Measurements from ENCODE around the gene PZP. TPM values are rescaled to one million over a fixed set of nuclear protein-coding genes. Genes with fewer than 3 reads are reported as not detected.
A peak's percentile ranks its signal among the peaks of the same experiment; 100 is the strongest.

Gene PZP
- total RNA-seq, 1 experiment from 2014 or later = not detected

DNA sequence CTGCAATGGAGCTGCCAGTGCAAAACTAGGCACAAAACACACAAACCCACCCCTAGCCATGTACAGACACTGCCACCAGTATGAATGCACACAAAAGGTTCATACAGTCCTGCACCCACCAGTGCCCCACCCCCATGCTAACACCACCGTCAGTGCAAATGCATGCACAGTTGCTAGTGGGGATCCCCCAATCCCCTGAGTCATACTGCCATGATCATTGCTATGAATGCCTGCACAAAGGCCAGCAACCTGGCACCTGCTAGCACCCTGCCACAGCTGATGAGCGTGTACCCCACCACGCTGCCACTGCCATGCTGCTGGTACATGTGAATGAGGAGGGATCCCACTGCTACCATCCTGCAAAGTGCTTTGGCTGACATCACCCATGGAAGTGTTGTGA lies 23.9 kb downstream of the PZP start:
- Histone ChIP-seq H4K91ac (ENCODE audit: insufficient read length, low read depth, low read length) (no peak overlapping the region), H4K8ac (replicated peaks; ENCODE audit: insufficient read length, low read depth, low read length) (no peak overlapping the region), H4K20me1 (ENCODE audit: control insufficient read depth, insufficient read depth, insufficient read length) (no peaks in the 10 kb centered on the region), H3K9me3 (ENCODE audit: control insufficient read depth, low read depth, low read length) (no peaks in the 10 kb centered on the region), H3K23ac (ENCODE audit: insufficient read length, low read depth, low read length) (no peak overlapping the region), H3K4me1 (ENCODE audit: insufficient read depth, low read length) (no peaks in the 10 kb centered on the region), H3K23me2 (ENCODE audit: insufficient read length, low read depth, low read length, poor library complexity, severe bottlenecking) (no peaks in the 10 kb centered on the region), H3K79me1 (ENCODE audit: insufficient read depth, low read depth, low read length, poor library complexity, severe bottlenecking) (no peaks in the 10 kb centered on the region), H3K4me2 (ENCODE audit: insufficient read depth, insufficient read length, low read length) (no peak overlapping the region), H2BK120ac (ENCODE audit: low read depth, low read length, poor library complexity, severe bottlenecking) (no peak overlapping the region), H2BK20ac (ENCODE audit: low read depth, low read length, poor library complexity, severe bottlenecking) (no peak overlapping the region), H2BK15ac (ENCODE audit: low read depth, low read length) (no peak overlapping the region), H4K5ac (ENCODE audit: insufficient read length, low read depth, low read length) (no peak overlapping the region), H3K9ac (ENCODE audit: extremely low read depth, insufficient read length, low read length) (no peak overlapping the region), H3K27me3 (ENCODE audit: insufficient read depth, low read length) (no peaks in the 10 kb centered on the region), H3K14ac (ENCODE audit: insufficient read depth, low read length) (no peak overlapping the region), H3K56ac (ENCODE audit: insufficient read length, low read depth, low read length) (no peak overlapping the region), H3K18ac (ENCODE audit: insufficient read length, low read depth, low read length) (no peak overlapping the region), H2BK5ac (ENCODE audit: insufficient read length, low read length) (no peak overlapping the region), H3T11ph (ENCODE audit: low read length) (no peak overlapping the region), H3K27ac (ENCODE audit: insufficient read length, low read depth, low read length) (no peak overlapping the region), H3K79me2 (ENCODE audit: insufficient read depth, low read length) (no peaks in the 10 kb centered on the region), H2BK12ac (ENCODE audit: insufficient read length, low read depth, low read length) (no peak overlapping the region), H2AFZ (ENCODE audit: low read length) (no peak overlapping the region), H2AK5ac (ENCODE audit: insufficient read length, low read length) (no peak overlapping the region), H3K4ac (ENCODE audit: low read depth, low read length) (no peak overlapping the region)
- TF ChIP-seq, protein P1, sequence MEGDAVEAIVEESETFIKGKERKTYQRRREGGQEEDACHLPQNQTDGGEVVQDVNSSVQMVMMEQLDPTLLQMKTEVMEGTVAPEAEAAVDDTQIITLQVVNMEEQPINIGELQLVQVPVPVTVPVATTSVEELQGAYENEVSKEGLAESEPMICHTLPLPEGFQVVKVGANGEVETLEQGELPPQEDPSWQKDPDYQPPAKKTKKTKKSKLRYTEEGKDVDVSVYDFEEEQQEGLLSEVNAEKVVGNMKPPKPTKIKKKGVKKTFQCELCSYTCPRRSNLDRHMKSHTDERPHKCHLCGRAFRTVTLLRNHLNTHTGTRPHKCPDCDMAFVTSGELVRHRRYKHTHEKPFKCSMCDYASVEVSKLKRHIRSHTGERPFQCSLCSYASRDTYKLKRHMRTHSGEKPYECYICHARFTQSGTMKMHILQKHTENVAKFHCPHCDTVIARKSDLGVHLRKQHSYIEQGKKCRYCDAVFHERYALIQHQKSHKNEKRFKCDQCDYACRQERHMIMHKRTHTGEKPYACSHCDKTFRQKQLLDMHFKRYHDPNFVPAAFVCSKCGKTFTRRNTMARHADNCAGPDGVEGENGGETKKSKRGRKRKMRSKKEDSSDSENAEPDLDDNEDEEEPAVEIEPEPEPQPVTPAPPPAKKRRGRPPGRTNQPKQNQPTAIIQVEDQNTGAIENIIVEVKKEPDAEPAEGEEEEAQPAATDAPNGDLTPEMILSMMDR (conservative IDR thresholded peaks at IDR 0.05) = no peak
- no peak overlapping the region for H3K4me3 Mint-ChIP-seq
- peaks cover 6 to 9% of the 10 kb centered on the region in 2 experiments for H3K9me3 Mint-ChIP-seq
- H3K27ac Mint-ChIP-seq = peak overlapping the region in 1 of 3 experiments; percentile 27; a peak in 1 of 7 replicates
- peaks cover 0 to 7% (median 3%) of the 10 kb centered on the region in 3 experiments; a peak in 5 of 7 replicates for H3K36me3 Mint-ChIP-seq (ENCODE audit: insufficient read depth in 1 of 3, low read depth in 3 of 3)
- DNase-seq = no peak
- WGBS (ENCODE audit: extremely low coverage, insufficient read length, low lambda C conversion rate) = no CpG with 5 or more reads among the region's 3 CpGs
- no peaks in the 10 kb centered on the region for H3K4me1 Mint-ChIP-seq
- peaks cover 3% of the 10 kb centered on the region; the same call in 1 of the 2 replicates for H3K27me3 Mint-ChIP-seq (ENCODE audit: low read depth)

Data from H9 (cell line).